GM23338 (cell line): ENCODE measurements around the gene SOWAHA. TPM values are rescaled to one million over a fixed set of nuclear protein-coding genes. Genes with fewer than 3 reads are reported as not detected.

ENCODE experiments used
- ATAC-seq: fragments of 200-7000 bp; cut with Tn5 transposase; 3 replicates; pipeline ENCODE4 v1.9.1; 2020
- DNase-seq: peaks from one replicate; pipeline ENCODE4 v3.0.0-alpha.2; 2015; ENCODE audit warnings: low spot score
- H2AFZ ChIP-seq: fragments of 200-600 bp; sonication (generic); 2 replicates; pipeline ENCODE4 v1.8.0; 2016; ENCODE audit warnings: antibody characterized with exemption, mild to moderate bottlenecking, moderate library complexity
- H3F3A ChIP-seq: fragments of 200-600 bp; sonication (generic); replicated peaks from 2 replicates; pipeline ENCODE4 v1.8.0; 2017; ENCODE audit warnings: antibody characterized with exemption, mixed run types, low read depth
- H3K27ac ChIP-seq: fragments of 200-600 bp; sonication (generic); 2 replicates; pipeline ENCODE4 v1.6.1; 2016; ENCODE audit warnings: low read depth
- H3K27me3 ChIP-seq: fragments of 200-600 bp; sonication (generic); 2 replicates; pipeline ENCODE4 v1.8.0; 2016; ENCODE audit warnings: mild to moderate bottlenecking, mixed run types, moderate library complexity; ENCODE audit not compliant: insufficient read depth
- H3K36me3 ChIP-seq: fragments of 200-600 bp; sonication (generic); 2 replicates; pipeline ENCODE4 v1.8.0; 2016; ENCODE audit warnings: mild to moderate bottlenecking; ENCODE audit not compliant: insufficient read depth
- H3K4me1 ChIP-seq: fragments of 200-600 bp; sonication (generic); 2 replicates; pipeline ENCODE4 v1.8.0; 2016; ENCODE audit warnings: mild to moderate bottlenecking, moderate library complexity; ENCODE audit not compliant: insufficient read depth
- H3K4me2 ChIP-seq: fragments of 200-600 bp; sonication (generic); 2 replicates; pipeline ENCODE4 v1.7.1; 2017; ENCODE audit warnings: mixed run types
- H3K4me3 ChIP-seq: fragments of 200-600 bp; sonication (generic); 2 replicates; pipeline ENCODE4 v1.6.1; 2016; ENCODE audit warnings: mixed run types
- H3K79me2 ChIP-seq: fragments of 200-600 bp; sonication (generic); replicated peaks from 2 replicates; pipeline ENCODE4 v1.8.0; 2017; ENCODE audit warnings: mild to moderate bottlenecking; ENCODE audit not compliant: insufficient read depth
- H3K9me2 ChIP-seq: fragments of 200-600 bp; sonication (generic); 2 replicates; pipeline ENCODE4 v1.8.0; 2017; ENCODE audit not compliant: insufficient read depth
- H4K20me1 ChIP-seq: fragments of 200-600 bp; sonication (generic); replicated peaks from 2 replicates; pipeline ENCODE4 v1.8.0; 2017; ENCODE audit warnings: mild to moderate bottlenecking; ENCODE audit not compliant: insufficient read depth
- H3K27ac Mint-ChIP-seq: 2 replicates; pipeline ENCODE4 v1.8.0; 2020; ENCODE audit warnings: inconsistent platforms, mild to moderate bottlenecking, moderate library complexity, mixed read lengths
- H3K27me3 Mint-ChIP-seq: 3 replicates; pipeline ENCODE4 v1.8.0; 2022; ENCODE audit warnings: low read depth, mild to moderate bottlenecking, moderate library complexity, mixed read lengths, inconsistent platforms; ENCODE audit not compliant: insufficient read depth, poor library complexity
- H3K36me3 Mint-ChIP-seq: 3 replicates; pipeline ENCODE4 v1.8.0; 2021; ENCODE audit warnings: low read depth, mild to moderate bottlenecking, inconsistent platforms, moderate library complexity, mixed read lengths
- H3K4me1 Mint-ChIP-seq: 3 replicates; pipeline ENCODE4 v1.8.0; 2020; ENCODE audit warnings: mild to moderate bottlenecking, inconsistent platforms, mixed read lengths
- H3K4me3 Mint-ChIP-seq: 3 replicates; pipeline ENCODE4 v1.8.0; 2021; ENCODE audit warnings: moderate library complexity, mild to moderate bottlenecking, inconsistent platforms, mixed read lengths
- H3K9me3 Mint-ChIP-seq: 3 replicates; pipeline ENCODE4 v1.8.0; 2020; ENCODE audit warnings: moderate library complexity, mild to moderate bottlenecking, inconsistent platforms, mixed read lengths
- CREB1 ChIP-seq: fragments of 250-450 bp; sonication (Bioruptor Pico); IDR thresholded peaks from 2 replicates; pipeline ENCODE4 v1.5.0; 2020; ENCODE audit warnings: low read depth, mild to moderate bottlenecking, moderate library complexity
- EZH2 ChIP-seq: fragments of 200-600 bp; sonication (generic); IDR thresholded peaks from one replicate; pipeline ENCODE4 v1.8.0; 2017; ENCODE audit warnings: antibody characterized with exemption, mild to moderate bottlenecking, low read depth; ENCODE audit not compliant: unreplicated experiment
- JUNB ChIP-seq: IDR thresholded peaks from one replicate; pipeline ENCODE4 v1.6.1; 2016; ENCODE audit warnings: antibody characterized with exemption; ENCODE audit not compliant: unreplicated experiment
- NANOG ChIP-seq: IDR thresholded peaks from 2 replicates; pipeline ENCODE4 v1.6.1; 2016; ENCODE audit warnings: antibody characterized with exemption, borderline replicate concordance
- POLR2AphosphoS5 ChIP-seq: IDR thresholded peaks from 2 replicates; pipeline ENCODE4 v1.6.1; 2016; ENCODE audit warnings: antibody characterized with exemption, low read depth
- STAT1 ChIP-seq: IDR thresholded peaks from one replicate; pipeline ENCODE4 v1.6.1; 2016; ENCODE audit warnings: antibody characterized with exemption; ENCODE audit not compliant: unreplicated experiment
- ZNF114 ChIP-seq: fragments of 250-450 bp; sonication (Bioruptor Pico); IDR thresholded peaks from 2 replicates; pipeline ENCODE4 v1.5.0; 2020; ENCODE audit warnings: mild to moderate bottlenecking, moderate library complexity
- ZNF331 ChIP-seq: fragments of 250-450 bp; sonication (Bioruptor Pico); IDR thresholded peaks from 2 replicates; pipeline ENCODE4 v1.5.0; 2020; ENCODE audit warnings: low read depth, mild to moderate bottlenecking, moderate library complexity
- polyA plus RNA-seq: library from polyadenylated mRNA; unstranded; fragments of >200 nt; fragmentation: Nextera tagmentation; extraction: Ambion mirVana; gene quantifications from 2 replicates; pipeline ENCODE4 v1.2.1, GENCODE V29; 2016
- total RNA-seq: library from RNA; depleted of rRNA; stranded (reverse); fragments of >200 nt; shearing (Covaris generic); gene quantifications from 2 replicates; pipeline ENCODE4 v1.2.3, GENCODE V29; 2014
- TF ChIP-seq, protein P1 (sequence below): IDR thresholded peaks from 2 replicates; pipeline ENCODE4 v1.6.1; 2016; ENCODE audit warnings: antibody characterized with exemption
- TF ChIP-seq, protein P2 (sequence below), 2 experiments: fragments of 200-600 bp in 1 of 2; sonication (generic) in 1 of 2; conservative IDR thresholded peaks; 2 replicates each; pipeline versions ENCODE4 v1.5.1 to v1.6.1; 2016 to 2017; ENCODE audit warnings: antibody characterized with exemption in 2 of 2, low read depth in 2 of 2, mild to moderate bottlenecking in 2 of 2, moderate library complexity in 1 of 2
- TF ChIP-seq, protein P3 (sequence below): IDR thresholded peaks from one replicate; pipeline ENCODE4 v1.6.1; 2018; ENCODE audit warnings: antibody characterized with exemption; ENCODE audit not compliant: unreplicated experiment
- TF ChIP-seq, protein P4 (sequence below): fragments of 250-450 bp; sonication (Bioruptor Pico); IDR thresholded peaks from 2 replicates; pipeline ENCODE4 v1.5.0; 2020; ENCODE audit warnings: mild to moderate bottlenecking, moderate library complexity

Gene SOWAHA
- total and polyA plus RNA-seq, 2 experiments from 2014 or later = 0.18 to 0.52 TPM

DNA sequence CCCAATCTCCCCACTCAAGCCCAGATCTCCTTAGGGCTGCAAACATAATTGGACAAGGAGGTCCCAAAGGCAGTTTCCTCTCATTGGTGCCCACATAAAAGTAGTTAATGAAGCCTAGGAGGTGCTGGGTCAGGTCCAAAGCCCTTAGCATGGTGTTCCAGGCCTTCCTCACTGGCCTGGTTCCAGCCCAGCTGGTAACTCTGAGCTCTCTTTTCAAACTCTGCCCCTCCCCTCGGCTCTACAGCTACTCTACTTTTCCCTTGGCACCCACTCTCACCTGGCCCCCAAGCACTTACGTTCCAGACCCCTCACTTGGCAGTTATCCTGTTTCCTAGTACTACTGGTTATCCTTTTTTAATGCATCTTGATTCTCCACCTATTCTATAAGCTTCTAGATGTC is 46.0 kb upstream of the SOWAHA start (continued):
- TF ChIP-seq, protein P1, sequence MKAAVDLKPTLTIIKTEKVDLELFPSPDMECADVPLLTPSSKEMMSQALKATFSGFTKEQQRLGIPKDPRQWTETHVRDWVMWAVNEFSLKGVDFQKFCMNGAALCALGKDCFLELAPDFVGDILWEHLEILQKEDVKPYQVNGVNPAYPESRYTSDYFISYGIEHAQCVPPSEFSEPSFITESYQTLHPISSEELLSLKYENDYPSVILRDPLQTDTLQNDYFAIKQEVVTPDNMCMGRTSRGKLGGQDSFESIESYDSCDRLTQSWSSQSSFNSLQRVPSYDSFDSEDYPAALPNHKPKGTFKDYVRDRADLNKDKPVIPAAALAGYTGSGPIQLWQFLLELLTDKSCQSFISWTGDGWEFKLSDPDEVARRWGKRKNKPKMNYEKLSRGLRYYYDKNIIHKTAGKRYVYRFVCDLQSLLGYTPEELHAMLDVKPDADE = no peak
- no peak for TF ChIP-seq NANOG

DNA sequence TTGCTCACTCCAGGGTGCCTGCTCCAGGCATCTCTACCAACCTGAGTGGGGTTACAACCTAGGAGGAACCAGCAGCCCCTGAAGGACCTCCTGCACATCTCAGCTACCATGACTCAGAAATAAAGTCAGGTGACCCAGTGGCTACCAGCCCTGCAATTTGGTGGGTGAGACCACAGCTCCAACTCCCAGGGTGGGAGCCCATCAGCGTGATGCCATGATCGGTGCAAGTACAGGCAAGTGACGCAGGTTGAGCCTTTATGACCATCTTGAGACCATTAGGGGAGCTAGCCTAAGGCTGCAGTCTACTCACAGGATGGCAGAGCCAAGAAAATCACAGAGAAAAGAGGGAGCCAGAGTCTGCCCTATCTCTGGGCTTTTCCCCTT is 44.6 kb upstream of the SOWAHA start:
- no peak overlapping the region for H3K4me3 Mint-ChIP-seq
- H3K36me3 Mint-ChIP-seq = peaks cover 11% of the 10 kb centered on the region; the same call in 1 of the 3 replicates
- H2AFZ ChIP-seq = no peak overlapping the region
- no peak overlapping the region for H3K27ac Mint-ChIP-seq
- peaks cover 15% of the 10 kb centered on the region for H3K27me3 Mint-ChIP-seq
- H3K4me1 ChIP-seq = peaks cover 7% of the 10 kb centered on the region; the same call in 1 of the 2 replicates
- no peaks in the 10 kb centered on the region for H3F3A ChIP-seq
- no peak overlapping the region for H3K4me2 ChIP-seq
- no peaks in the 10 kb centered on the region for H4K20me1 ChIP-seq
- no peak for DNase-seq
- no peaks in the 10 kb centered on the region for H3K9me3 Mint-ChIP-seq
- peaks cover 16% of the 10 kb centered on the region for H3K4me1 Mint-ChIP-seq
- H3K79me2 ChIP-seq = 0 out of 2 replicates have a peak, but pooled peaks cover 4% of the 10 kb centered on the region
- H3K36me3 ChIP-seq = no peaks in the 10 kb centered on the region
- no peak for ATAC-seq
- H3K9me2 ChIP-seq = peaks cover 2% of the 10 kb centered on the region; the same call in 1 of the 2 replicates
- no peaks in the 10 kb centered on the region for H3K27me3 ChIP-seq
- no peak overlapping the region for H3K4me3 ChIP-seq
- H3K27ac ChIP-seq = no peak overlapping the region
- TF ChIP-seq NANOG (no peak), POLR2AphosphoS5 (no peak), EZH2 (no peak), ZNF114 (CRISPR knock-in tag) (no peak), JUNB (no peak), CREB1 (CRISPR knock-in tag) (no peak), STAT1 (no peak), ZNF331 (CRISPR knock-in tag) (no peak)
- TF ChIP-seq, protein P2, sequence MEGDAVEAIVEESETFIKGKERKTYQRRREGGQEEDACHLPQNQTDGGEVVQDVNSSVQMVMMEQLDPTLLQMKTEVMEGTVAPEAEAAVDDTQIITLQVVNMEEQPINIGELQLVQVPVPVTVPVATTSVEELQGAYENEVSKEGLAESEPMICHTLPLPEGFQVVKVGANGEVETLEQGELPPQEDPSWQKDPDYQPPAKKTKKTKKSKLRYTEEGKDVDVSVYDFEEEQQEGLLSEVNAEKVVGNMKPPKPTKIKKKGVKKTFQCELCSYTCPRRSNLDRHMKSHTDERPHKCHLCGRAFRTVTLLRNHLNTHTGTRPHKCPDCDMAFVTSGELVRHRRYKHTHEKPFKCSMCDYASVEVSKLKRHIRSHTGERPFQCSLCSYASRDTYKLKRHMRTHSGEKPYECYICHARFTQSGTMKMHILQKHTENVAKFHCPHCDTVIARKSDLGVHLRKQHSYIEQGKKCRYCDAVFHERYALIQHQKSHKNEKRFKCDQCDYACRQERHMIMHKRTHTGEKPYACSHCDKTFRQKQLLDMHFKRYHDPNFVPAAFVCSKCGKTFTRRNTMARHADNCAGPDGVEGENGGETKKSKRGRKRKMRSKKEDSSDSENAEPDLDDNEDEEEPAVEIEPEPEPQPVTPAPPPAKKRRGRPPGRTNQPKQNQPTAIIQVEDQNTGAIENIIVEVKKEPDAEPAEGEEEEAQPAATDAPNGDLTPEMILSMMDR (conservative IDR thresholded peaks at IDR 0.05; ENCODE audit: low read depth in 2 of 2) = no peak
- TF ChIP-seq, protein P3, sequence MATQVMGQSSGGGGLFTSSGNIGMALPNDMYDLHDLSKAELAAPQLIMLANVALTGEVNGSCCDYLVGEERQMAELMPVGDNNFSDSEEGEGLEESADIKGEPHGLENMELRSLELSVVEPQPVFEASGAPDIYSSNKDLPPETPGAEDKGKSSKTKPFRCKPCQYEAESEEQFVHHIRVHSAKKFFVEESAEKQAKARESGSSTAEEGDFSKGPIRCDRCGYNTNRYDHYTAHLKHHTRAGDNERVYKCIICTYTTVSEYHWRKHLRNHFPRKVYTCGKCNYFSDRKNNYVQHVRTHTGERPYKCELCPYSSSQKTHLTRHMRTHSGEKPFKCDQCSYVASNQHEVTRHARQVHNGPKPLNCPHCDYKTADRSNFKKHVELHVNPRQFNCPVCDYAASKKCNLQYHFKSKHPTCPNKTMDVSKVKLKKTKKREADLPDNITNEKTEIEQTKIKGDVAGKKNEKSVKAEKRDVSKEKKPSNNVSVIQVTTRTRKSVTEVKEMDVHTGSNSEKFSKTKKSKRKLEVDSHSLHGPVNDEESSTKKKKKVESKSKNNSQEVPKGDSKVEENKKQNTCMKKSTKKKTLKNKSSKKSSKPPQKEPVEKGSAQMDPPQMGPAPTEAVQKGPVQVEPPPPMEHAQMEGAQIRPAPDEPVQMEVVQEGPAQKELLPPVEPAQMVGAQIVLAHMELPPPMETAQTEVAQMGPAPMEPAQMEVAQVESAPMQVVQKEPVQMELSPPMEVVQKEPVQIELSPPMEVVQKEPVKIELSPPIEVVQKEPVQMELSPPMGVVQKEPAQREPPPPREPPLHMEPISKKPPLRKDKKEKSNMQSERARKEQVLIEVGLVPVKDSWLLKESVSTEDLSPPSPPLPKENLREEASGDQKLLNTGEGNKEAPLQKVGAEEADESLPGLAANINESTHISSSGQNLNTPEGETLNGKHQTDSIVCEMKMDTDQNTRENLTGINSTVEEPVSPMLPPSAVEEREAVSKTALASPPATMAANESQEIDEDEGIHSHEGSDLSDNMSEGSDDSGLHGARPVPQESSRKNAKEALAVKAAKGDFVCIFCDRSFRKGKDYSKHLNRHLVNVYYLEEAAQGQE = no peak
- TF ChIP-seq, protein P1 = no peak
- TF ChIP-seq, protein P4, sequence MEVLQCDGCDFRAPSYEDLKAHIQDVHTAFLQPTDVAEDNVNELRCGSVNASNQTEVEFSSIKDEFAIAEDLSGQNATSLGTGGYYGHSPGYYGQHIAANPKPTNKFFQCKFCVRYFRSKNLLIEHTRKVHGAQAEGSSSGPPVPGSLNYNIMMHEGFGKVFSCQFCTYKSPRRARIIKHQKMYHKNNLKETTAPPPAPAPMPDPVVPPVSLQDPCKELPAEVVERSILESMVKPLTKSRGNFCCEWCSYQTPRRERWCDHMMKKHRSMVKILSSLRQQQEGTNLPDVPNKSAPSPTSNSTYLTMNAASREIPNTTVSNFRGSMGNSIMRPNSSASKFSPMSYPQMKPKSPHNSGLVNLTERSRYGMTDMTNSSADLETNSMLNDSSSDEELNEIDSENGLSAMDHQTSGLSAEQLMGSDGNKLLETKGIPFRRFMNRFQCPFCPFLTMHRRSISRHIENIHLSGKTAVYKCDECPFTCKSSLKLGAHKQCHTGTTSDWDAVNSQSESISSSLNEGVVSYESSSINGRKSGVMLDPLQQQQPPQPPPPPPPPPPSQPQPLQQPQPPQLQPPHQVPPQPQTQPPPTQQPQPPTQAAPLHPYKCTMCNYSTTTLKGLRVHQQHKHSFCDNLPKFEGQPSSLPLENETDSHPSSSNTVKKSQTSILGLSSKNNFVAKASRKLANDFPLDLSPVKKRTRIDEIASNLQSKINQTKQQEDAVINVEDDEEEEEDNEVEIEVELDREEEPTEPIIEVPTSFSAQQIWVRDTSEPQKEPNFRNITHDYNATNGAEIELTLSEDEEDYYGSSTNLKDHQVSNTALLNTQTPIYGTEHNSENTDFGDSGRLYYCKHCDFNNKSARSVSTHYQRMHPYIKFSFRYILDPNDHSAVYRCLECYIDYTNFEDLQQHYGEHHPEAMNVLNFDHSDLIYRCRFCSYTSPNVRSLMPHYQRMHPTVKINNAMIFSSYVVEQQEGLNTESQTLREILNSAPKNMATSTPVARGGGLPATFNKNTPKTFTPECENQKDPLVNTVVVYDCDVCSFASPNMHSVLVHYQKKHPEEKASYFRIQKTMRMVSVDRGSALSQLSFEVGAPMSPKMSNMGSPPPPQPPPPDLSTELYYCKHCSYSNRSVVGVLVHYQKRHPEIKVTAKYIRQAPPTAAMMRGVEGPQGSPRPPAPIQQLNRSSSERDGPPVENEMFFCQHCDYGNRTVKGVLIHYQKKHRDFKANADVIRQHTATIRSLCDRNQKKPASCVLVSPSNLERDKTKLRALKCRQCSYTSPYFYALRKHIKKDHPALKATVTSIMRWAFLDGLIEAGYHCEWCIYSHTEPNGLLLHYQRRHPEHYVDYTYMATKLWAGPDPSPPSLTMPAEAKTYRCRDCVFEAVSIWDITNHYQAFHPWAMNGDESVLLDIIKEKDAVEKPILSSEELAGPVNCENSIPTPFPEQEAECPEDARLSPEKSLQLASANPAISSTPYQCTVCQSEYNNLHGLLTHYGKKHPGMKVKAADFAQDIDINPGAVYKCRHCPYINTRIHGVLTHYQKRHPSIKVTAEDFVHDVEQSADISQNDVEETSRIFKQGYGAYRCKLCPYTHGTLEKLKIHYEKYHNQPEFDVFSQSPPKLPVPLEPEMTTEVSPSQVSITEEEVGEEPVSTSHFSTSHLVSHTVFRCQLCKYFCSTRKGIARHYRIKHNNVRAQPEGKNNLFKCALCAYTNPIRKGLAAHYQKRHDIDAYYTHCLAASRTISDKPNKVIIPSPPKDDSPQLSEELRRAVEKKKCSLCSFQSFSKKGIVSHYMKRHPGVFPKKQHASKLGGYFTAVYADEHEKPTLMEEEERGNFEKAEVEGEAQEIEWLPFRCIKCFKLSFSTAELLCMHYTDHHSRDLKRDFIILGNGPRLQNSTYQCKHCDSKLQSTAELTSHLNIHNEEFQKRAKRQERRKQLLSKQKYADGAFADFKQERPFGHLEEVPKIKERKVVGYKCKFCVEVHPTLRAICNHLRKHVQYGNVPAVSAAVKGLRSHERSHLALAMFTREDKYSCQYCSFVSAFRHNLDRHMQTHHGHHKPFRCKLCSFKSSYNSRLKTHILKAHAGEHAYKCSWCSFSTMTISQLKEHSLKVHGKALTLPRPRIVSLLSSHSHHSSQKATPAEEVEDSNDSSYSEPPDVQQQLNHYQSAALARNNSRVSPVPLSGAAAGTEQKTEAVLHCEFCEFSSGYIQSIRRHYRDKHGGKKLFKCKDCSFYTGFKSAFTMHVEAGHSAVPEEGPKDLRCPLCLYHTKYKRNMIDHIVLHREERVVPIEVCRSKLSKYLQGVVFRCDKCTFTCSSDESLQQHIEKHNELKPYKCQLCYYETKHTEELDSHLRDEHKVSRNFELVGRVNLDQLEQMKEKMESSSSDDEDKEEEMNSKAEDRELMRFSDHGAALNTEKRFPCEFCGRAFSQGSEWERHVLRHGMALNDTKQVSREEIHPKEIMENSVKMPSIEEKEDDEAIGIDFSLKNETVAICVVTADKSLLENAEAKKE (CRISPR knock-in tag) = no peak
